GM18951 (cell line): ENCODE results near the gene PATL1.
A peak's percentile ranks its signal among the peaks of the same experiment; 100 is the strongest.
"Not testable (repeated sequence)": the region's sequence is repeated elsewhere in the genome, so short reads cannot be mapped to it uniquely, and the experiment has no call there.

ENCODE experiments used
- POLR2A ChIP-seq: IDR thresholded peaks from 4 replicates; pipeline ENCODE4 v1.6.1; 2011; ENCODE audit warnings: mild to moderate bottlenecking; ENCODE audit not compliant: insufficient read length, insufficient read depth; ENCODE audit errors: extremely low read depth
- in situ Hi-C: fragments of 300-500 bp; cut with MboI; formaldehyde crosslinking; loops from one replicate; pipeline ENCODE4 v1.12.0; 2022; ENCODE audit warnings: low sequenced_read_pairs, mixed read lengths, inconsistent platforms; ENCODE audit not compliant: unreplicated experiment

The PATL1 gene

GRCh38 chr11:59660621-59661020 lies 8.2 kb downstream of the PATL1 start:
- no peak for TF ChIP-seq POLR2A
- in situ Hi-C loops: no loop called here

- in situ Hi-C loops: no loop called here
- no peak for TF ChIP-seq POLR2A
These were observed 8.9 kb downstream of the PATL1 start for GRCh38 chr11:59659981-59660380.

GRCh38 chr11:59658036-59658435 lies 10.8 kb downstream of the PATL1 start:
- TF ChIP-seq POLR2A: no peak
- in situ Hi-C loops: no loop called here

- in situ Hi-C loops: no loop called here
- TF ChIP-seq POLR2A: no peak
These were observed 13.9 kb downstream of the PATL1 start for GRCh38 chr11:59654893-59655292.

GRCh38 chr11:59647245-59647980 lies 21.4 kb downstream of the PATL1 start:
- no peak for TF ChIP-seq POLR2A
- in situ Hi-C loops: no loop called here

- TF ChIP-seq POLR2A: no peak
- in situ Hi-C loops: no loop called here
These were observed 24.3 kb downstream of the PATL1 start for GRCh38 chr11:59644528-59644927.

- in situ Hi-C loops: no loop called here
These were observed 25.4 kb downstream of the PATL1 start for GRCh38 chr11:59643390-59643789.

GRCh38 chr11:59641156-59641555 lies 27.7 kb downstream of the PATL1 start:
- in situ Hi-C loops: no loop called here

More at GRCh38 chr11:59643390-59643789, 25.4 kb downstream of the PATL1 start:
- TF ChIP-seq POLR2A: no peak

GRCh38 chr11:59630493-59630892 lies 38.3 kb downstream of the PATL1 start:
- in situ Hi-C loops: no loop called here
- TF ChIP-seq POLR2A: no peak

More at GRCh38 chr11:59641156-59641555, 27.7 kb downstream of the PATL1 start:
- no peak for TF ChIP-seq POLR2A

GRCh38 chr11:59629996-59630395 lies 38.8 kb downstream of the PATL1 start:
- TF ChIP-seq POLR2A: no peak
- in situ Hi-C loops: no loop called here

GRCh38 chr11:59626969-59627368 lies 41.9 kb downstream of the PATL1 start:
- in situ Hi-C loops: not testable (repeated sequence)

GRCh38 chr11:59625703-59626102 lies 43.1 kb downstream of the PATL1 start:
- no peak for TF ChIP-seq POLR2A
- in situ Hi-C loops: no loop called here

- in situ Hi-C loops: no loop called here
- no peak for TF ChIP-seq POLR2A
These were observed 51.0 kb downstream of the PATL1 start for GRCh38 chr11:59617876-59618275.

GRCh38 chr11:59616396-59616982 lies 52.3 kb downstream of the PATL1 start:
- in situ Hi-C loops: no loop called here
- peak; percentile 65 for TF ChIP-seq POLR2A

- in situ Hi-C loops: no loop called here
These were observed 53.0 kb downstream of the PATL1 start, which contains the start of gene OSBP for GRCh38 chr11:59615637-59616395. TSS of gene OSBP (minus strand) at chr11:59615774. CDS start at chr11:59615664, 110 bp downstream.

More at GRCh38 chr11:59615637-59616395, 53.0 kb downstream of the PATL1 start, which contains the start of gene OSBP:
- peak; percentile 78 for TF ChIP-seq POLR2A
